Fibroblast of the aortic adventitia (primary cell): ENCODE data around the gene FARP1. TPM values are rescaled to one million over a fixed set of nuclear protein-coding genes. Genes with fewer than 3 reads are reported as not detected.

ENCODE experiments used
- DNase-seq: peaks from one replicate; pipeline ENCODE4 v3.0.0-alpha.2; 2010; ENCODE audit warnings: low read depth
- H3K4me3 ChIP-seq: 2 replicates; pipeline ENCODE4 v1.5.1; 2011; ENCODE audit warnings: low read depth, mild to moderate bottlenecking, control low read depth, low read length, moderate library complexity
- CTCF ChIP-seq: IDR thresholded peaks from 2 replicates; pipeline ENCODE4 v1.5.1; 2011; ENCODE audit warnings: mild to moderate bottlenecking, low read length, control low read depth, inconsistent platforms; ENCODE audit not compliant: insufficient read depth
- total RNA-seq: library from RNA; depleted of rRNA; stranded (reverse); fragments of >200 nt; gene quantifications from 2 replicates; pipeline ENCODE4 v1.2.3, GENCODE V29; 2012; ENCODE audit warnings: low replicate concordance

Gene FARP1
- total RNA-seq, 1 donor: 16.2 TPM

- no peak for DNase-seq
- no peak overlapping the region for H3K4me3 ChIP-seq
- TF ChIP-seq CTCF: no peak
Observed at GRCh38 chr13:98100481-98100880, 42.4 kb upstream of the FARP1 start.

DNA sequence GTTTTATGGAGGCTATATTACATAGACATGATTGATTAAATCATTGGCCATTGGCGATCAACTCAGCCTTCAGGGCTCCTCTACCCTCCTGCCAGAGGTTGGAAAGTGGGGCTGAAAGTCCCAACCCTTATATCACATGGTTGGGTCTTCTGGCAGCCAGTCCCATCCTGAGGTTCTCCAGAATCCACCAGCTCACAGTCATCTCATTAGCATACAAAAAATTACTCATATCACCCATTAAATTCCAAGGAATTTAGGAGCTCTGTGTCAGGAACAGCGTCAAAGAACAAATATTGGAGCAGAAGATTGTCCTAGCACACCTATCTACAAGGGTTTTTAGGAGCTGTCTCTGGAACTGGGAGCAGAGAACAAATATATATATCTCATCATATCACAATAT is 39.4 kb upstream of the FARP1 start:
- TF ChIP-seq CTCF: no peak
- no peak for DNase-seq
- H3K4me3 ChIP-seq: no peak overlapping the region

DNA sequence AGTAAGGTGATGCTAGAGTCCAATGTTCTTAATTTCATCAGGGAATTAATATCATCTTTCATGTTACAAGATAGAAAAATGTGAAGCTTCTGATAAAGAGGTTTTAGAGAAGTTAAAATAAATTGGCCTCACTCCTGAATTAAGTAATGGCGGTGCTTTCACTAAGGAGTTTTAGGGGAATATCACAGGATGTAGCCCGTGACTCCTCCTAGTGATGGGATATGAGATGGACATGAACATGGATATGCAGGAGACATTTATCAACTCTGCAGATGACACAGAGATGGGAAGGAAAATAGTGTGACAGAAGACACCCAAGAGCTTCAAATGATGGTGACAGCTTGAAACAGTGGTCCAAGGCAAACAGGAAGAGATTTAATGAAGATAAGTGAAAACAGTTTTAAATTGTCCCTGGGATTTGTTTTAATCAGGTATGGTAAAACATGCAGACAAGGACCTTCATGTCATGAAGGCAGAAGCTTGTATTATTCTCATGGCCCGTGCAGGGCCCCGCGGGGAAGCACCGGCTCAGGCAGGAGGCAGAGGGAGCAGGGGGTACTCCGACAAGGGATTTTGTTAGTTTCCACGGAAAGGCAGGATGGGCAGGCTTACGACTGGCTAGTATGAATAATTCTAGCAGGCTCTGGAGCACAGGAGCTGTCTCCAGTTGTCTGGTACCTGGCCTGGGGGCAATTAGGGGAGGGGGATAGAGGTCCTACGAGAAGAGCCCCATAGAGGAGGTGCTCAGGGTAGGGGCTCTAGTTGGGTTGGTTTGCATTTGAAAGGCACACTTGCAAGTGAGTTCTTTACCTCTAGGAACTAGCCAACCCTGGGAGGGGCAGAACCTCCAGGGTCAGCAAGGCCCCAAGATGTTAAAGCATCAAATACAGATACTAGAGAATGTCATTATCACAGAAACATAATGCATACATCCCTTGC is 38.7 kb upstream of the FARP1 start:
- no peak overlapping the region for H3K4me3 ChIP-seq
- TF ChIP-seq CTCF: peak; percentile 29
- DNase-seq: peak; percentile 27

GRCh38 chr13:98105929-98106336 is 37.0 kb upstream of the FARP1 start:
- DNase-seq: peak; percentile 62
- no peak for TF ChIP-seq CTCF
- H3K4me3 ChIP-seq: no peak overlapping the region

DNA sequence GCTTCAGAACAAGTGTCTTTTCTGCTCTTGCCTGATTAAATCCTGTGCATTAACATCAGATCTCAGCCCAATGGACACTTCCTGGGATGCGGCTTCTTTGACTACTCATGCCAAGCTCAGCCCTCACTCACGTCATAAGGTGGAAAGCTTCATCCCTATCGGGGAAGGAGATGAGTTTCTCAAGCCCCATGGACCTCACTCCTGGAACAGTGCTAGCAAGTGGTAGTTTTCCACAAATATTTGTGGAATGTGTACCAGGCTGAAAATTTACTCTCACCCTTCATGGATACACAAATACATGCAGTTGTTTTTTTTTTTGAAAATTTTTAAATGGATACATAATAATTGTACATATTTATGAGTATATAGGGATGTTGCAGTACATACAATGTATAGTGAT is 34.6 kb upstream of the FARP1 start:
- H3K4me3 ChIP-seq: no peak overlapping the region
- peak; percentile 22 for DNase-seq
- TF ChIP-seq CTCF: no peak

GRCh38 chr13:98109226-98109853 is 33.6 kb upstream of the FARP1 start:
- TF ChIP-seq CTCF: no peak
- no peak overlapping the region for H3K4me3 ChIP-seq
- no peak for DNase-seq
